Superior temporal gyrus (tissue), 1 donor: ENCODE results near the gene SUN1.
"Not testable (repeated sequence)": the region's sequence is repeated elsewhere in the genome, so short reads cannot be mapped to it uniquely, and the experiment has no call there.

Source experiments
- DNase-seq: peaks from one replicate; pipeline ENCODE4 v3.0.0-alpha.2; 2016; ENCODE audit errors: extremely low spot score

SUN1 gene

DNA sequence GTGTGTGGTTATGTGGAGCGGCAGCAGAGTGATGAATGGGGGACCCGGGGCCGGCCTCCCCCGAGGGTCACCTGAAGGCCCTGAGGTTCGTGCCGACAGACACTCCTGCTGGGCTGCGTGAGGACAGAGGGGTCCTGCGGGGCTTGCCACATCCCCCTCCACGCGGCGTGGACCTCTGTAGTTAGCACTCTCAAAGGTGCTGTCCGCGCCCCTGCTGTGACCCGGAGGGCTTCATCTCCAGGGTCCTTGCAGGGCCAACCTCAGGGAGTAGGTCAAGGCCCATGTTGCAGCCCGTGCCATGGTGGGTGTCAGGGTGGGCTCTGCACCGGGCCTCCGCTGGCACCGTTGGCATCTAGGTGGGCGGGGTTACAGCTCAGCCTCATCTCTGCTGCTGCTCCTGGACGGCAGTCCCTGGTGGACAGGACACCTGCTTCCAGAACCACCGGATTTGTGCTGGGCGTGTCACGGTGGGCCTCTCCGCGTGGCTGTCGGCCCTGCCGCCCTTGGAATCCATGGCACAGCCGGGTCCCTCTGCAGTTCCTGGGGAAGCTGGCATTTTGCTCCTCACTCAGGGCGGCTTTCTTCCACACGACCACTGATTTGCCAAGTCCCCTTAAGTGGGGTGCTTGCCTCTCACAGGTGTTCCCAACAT is 24.3 kb downstream of the SUN1 start:
- no peak for DNase-seq

DNA sequence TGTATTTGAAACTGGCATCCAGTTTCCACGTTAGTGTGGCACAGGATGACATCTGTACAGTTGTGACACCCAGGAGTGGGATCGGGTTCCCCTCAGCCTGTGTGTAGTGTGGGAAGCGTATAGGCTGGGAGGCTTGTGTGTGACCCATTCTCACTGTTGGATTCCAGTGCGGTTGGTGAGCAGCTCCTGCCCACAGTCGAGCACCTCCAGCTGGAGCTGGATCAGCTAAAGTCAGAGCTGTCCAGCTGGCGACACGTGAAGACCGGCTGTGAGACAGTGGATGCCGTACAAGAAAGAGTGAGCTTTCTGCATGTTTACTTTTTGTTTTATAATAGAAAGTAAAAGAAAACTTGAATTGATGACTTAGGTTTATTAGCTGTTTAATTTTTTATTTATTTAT is 25.4 kb downstream of the SUN1 start:
- DNase-seq = no peak

DNA sequence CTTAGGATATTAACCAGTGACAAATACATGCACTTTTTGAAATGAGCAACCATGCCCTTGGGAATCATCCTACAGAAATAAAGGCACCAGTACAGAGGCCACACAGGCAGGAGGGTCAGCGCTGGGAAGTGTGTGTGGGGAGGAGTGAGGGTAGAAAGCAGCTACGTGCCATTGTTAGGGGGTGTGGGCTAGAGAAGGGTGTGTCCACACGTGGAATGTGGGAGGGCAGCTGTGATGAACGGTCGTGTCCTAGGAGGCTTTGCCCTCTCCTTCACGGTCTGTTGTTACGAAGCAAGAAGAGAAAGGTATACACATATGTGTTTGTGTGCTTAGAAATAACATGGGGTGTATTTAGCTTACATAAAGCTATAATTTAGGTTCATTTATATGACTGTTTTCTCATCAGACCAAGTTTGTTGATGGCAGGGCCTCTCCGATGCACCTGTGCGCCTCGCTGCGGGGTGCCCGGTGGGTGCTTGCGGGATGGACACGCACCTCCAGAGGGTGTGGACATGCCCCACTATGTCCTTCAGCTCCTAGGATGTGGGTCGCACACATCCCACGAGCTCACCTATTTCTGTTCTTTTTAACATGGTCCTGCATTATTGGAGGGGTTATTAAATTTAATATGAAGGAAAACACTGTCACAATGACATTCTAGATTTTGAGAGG is 27.2 kb downstream of the SUN1 start:
- no peak for DNase-seq

DNA sequence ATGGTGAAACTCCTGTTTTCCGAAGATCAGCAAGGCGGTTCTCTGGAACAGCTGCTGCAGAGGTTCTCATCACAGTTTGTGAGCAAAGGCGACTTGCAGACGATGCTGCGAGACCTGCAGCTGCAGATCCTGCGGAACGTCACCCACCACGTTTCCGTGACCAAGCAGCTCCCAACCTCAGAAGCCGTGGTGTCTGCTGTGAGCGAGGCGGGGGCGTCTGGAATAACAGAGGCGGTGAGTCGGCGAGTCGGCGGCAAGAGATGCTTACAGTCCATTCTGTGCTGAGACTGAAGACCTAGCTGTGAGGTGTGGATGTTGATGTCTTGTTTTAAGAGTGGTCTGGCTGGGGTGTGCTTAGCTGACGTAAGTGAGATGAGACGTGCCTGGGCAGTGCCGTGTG is 27.9 kb downstream of the SUN1 start:
- no peak for DNase-seq

DNA sequence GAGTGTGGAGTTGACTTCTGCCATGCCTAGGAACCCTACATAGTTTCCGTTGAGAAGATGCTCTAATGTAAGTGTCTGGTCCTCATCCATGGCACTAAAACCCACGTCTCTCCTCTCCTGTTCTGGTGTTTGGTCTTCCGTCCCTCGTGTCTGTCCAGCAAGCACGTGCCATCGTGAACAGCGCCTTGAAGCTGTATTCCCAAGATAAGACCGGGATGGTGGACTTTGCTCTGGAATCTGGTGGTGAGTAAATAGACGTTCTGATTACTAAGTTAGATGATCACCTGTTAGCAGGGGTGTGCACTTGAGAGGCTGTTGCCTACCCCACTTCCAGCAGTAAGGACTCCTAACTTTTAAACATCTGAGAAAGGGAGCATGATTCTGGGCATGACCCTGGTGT is 28.9 kb downstream of the SUN1 start:
- no peak for DNase-seq

DNA sequence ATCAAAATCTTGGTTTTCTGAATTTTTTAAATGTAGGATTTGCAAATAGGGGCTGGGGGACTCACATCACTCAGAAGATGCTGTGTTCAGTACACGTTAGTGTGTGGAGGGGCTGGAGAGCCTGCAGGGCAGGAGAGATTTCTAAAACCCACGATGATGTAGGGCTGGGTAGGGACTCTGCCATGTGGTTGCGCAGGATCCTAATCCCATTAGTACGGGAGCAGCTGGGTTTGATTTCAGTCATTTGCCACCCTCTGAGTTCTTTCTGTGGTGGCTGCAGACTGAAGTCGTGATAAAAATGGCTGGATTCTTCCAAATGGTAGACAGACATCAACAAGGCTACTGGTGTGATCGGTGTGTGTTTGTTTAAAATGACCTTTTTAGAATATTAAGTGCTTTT is 29.9 kb downstream of the SUN1 start:
- DNase-seq = no peak

DNA sequence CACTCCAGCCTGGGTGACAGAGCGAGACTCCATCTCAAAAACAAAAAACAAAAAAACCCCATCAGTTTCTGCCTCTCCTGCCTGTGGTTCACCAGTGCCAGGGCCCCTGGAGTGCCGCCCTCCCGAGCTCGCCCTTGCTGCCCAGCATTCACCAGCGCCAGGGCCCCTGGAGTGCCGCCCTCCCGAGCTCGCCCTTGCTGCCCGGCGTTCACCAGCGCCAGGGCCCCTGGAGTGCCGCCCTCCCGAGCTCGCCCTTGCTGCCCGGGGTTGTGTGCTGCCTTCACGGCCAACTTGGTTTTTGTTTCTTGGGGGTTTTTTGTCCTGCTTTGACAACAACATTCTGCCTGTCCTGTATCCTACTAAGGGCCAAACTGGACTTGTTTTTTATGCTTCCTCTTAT is 30.8 kb downstream of the SUN1 start:
- DNase-seq = no peak

DNA sequence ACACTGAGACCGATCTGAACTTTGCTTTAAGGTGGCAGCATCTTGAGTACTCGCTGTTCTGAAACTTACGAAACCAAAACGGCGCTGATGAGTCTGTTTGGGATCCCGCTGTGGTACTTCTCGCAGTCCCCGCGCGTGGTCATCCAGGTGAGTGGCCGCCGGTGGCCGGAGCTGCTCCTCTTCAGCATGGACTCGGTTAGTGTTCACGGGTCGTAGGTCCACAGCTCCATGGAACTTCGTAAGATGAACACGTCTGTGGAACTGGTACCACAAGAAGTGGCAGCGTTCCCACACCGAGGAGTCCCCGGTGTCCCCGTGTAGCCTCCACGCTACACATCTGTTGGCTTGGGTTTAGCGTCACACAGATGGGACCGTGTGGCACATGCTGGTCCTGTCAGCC is 33.6 kb downstream of the SUN1 start:
- no peak for DNase-seq

DNA sequence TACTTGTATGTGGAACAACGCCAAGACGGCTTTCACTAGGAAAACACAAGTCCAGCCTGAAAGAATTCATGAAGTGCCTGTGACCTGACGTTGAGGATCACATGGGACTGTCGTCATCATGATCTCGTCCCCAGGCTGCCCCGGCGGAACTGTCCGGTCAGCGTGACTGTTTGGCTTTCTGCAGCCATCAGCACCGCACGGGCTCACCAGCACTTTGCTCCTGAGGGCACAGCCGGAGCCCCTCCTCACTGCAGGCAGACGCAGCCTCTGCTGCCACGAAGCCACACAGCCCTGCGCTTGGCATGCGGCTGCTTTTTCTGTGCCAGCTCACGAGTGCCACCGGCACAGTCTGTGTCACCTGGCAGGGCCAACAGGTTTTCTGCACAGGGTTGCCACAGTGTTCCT is 34.7 kb downstream of the SUN1 start:
- no peak for DNase-seq

DNA sequence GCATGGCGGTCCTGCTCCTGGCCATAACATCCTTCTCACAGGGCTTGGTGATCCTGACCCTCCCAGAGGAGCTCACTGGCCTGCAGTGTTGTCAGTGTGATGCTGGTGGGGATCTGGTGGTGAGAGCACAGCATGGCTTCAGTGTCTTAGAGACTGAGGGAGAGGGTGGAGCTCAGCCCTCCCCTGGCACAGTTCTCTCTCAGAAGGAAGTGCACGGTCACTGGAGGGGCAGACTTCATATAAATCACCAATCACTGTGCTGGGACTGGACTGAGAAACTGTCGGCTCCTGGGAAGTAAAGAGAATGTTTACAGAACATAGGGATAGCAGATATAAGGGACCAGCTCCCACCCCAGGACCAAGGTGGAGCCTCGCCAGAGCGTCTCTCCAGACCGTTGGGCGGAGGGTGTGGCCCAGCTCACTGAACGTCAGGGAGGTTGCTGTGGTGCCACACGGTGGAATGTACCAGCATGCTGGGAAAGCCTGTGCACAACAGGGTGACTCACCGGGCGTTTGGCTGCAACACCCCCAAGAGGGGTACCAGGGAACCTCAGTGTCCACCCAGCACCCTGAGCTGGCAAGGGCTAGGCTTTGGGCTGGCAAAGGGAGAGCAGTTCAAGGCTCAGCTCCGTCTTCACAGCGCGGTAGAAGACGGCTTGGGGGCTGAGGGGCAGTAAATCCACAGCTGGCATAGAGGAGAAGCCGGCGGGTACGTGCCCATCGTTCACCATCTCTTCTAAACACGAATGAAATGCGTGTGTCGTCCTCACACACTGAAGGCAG is 35.3 kb downstream of the SUN1 start:
- no peak for DNase-seq

DNA sequence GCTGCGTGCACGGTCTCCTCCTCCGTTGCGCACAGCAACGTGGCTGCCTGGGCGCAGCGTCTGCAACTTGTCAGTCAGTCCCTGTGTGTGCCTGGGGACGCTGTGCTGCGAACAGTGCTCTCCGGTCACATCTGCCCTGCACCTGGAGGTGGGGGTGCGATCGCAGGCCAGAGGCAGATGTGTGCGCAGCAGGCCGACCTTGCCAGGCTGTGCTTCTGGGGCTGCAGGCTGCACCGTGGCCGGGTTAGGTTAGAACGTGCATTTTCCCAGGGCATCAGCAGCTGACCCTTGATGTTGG is 35.9 kb downstream of the SUN1 start:
- no peak for DNase-seq

DNA sequence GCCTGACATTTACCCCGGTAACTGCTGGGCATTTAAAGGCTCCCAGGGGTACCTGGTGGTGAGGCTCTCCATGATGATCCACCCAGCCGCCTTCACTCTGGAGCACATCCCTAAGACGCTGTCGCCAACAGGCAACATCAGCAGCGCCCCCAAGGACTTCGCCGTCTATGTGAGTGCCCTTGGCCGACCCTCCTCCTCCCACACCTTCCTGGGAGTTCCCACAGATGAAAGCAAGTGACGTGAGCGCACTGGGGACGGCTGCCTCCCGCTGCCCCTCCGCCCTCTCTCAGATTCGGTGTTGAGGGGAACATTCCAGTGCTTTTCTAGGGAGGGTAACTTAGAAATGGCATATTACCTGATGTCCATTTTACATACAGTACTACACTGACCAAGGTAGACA is 37.1 kb downstream of the SUN1 start:
- DNase-seq = peak; percentile 3

DNA sequence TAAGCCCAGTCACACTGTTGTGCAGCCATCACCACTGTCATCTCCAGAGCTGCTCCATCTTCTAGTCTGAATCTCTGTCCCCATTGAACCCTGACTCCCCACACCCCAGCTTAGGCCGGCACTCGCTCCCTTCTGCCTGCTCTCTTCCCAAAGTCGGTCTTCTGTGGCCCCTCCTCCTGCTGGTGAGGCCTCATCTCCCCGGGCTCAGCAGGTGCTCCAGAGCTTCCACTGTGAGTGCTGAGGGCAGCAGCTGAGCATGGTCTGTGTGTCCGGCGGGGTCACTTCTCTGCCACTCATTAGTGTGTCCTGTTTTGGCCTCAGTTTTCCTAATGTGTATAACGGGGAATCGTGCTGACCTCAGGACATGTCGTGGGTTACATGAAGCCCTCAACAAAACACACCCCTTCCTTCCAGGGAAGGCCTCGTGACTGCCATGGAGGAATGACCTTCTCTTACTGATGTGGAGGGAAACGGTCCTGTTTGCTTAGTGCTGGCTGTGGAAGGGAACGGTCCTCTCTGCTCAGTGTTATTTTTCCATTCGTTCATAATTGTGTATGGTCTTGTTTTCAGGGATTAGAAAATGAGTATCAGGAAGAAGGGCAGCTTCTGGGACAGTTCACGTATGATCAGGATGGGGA is 39.7 kb downstream of the SUN1 start:
- no peak for DNase-seq

DNA sequence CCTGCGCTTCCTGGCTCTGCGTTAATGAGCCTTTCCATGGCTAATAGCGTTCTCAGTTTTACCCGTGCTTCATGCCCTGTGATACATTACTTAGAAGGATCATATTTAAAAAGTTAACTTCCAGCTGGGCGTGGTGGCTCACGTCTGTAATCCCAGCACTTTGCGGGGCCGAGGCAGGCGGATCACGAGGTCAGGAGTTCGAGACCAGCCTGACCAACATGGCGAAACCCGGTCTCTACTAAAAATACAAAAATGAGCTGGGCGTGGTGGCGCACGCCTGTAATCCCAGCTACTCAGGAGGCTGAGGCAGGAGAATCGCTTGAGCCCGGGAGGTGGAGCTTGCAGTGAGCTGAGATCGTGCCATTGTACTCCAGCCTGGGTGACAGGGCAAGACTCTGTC is 40.4 kb downstream of the SUN1 start:
- not testable (repeated sequence) for DNase-seq

DNA sequence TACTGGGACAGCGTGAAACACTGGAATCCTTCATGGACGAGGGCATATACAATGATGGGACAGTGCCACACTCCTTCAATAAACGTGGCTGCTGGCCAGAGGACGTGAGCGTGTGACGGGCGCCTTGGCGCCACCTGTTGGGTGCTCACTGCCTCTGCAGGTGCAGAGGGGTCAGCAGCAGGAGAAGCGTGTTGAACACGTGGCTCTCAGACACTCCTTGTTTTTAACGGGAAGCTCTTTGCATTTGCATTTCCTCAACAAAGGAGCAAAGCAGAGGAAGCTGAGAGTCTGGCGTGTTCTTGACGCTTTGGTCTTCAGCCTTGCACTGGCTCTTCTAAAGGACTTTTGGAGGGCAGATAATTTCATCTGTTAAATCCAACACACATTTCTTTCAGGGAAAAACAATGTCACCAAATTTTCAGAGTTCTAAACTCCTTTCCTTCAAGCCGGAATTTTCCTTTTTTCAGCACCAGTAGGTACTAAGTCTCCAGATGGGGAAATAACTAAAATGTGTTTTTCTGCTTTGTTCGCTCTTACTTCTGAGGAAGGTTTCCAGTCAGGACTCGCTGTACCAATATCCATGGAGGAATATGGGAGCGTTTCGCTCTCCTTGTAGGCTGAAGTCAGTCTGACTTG is 41.2 kb downstream of the SUN1 start:
- DNase-seq = peak; percentile 93

DNA sequence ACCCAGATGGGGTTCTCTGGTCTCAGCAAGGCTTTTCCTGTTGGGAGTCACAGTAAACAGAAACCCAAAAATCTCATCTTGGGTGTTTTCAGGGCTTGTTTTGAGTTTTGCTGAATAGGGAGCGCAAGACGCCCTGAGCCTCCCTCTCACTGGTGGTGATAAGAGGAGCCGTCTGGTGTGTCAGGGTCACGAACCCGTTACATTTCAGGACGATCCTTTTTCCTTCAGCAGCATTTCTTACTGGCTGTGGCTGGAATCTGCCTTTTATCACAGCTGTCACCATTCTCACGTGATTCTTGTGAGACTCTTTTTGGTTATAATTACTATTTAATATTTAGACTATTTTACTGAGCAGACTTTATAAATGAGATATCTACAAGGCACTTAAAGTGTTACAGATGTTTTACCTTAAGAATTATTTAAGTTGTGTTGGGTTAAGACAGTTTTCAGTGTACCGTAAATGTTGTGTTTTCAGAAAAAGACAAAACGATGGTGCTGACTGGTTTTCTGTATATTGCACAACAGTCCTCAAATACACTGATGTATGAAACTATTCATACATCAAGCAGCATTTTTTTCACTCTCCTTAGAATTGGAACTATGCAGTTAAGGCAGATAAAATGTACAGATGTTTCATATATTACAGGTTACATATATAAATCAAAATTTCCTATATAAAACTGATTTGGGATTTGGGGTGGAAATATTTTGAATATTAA is 41.9 kb downstream of the SUN1 start:
- DNase-seq = no peak

DNA sequence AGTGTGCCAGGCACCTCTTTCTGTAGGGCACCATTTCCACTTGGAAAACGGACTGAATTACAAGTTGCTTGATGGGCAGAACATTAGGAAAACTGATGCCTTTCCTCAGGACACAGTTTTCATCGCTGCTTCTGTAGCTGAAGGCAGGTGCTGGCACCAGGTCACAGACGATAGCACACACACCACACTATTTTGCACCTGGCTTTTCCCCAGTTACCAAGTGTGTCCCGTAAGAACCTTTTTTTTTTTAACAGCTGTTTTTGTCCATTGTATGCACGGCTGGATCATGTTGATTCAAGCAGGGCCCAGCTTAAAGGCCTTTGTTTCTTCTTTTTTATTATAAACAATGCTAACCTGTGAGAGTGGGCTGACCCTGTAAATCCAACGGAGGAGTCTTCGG is 42.8 kb downstream of the SUN1 start:
- no peak for DNase-seq

DNA sequence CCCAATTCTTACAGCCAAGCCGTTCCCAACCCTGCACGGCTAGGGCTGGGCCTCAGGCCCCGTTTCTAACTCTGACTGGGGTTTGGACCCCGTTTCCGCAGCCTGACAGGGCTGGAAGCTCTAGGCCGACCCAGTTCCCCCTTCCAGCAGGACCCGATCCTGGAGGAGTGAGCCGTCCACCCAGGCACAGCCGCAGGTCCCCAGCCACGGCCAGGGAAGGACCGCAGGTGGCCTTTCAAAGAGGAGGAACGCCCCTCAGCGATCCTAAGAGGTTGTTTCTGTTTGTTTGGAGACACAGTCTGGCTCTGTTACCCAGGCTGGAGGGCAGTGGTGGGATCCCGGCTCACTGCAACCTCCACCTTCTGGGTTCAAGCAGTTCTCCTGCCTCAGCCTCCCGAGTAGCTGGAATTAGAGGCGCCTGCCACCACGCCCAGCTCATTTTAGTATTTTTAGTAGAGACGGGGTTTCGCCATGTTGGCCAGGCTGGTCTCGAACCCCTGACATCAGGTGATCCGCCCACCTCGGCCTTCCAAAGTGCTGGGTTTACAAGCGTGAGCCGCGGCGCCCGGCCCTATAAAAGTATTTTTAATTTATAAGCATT is 43.3 kb downstream of the SUN1 start:
- DNase-seq = no peak

DNA sequence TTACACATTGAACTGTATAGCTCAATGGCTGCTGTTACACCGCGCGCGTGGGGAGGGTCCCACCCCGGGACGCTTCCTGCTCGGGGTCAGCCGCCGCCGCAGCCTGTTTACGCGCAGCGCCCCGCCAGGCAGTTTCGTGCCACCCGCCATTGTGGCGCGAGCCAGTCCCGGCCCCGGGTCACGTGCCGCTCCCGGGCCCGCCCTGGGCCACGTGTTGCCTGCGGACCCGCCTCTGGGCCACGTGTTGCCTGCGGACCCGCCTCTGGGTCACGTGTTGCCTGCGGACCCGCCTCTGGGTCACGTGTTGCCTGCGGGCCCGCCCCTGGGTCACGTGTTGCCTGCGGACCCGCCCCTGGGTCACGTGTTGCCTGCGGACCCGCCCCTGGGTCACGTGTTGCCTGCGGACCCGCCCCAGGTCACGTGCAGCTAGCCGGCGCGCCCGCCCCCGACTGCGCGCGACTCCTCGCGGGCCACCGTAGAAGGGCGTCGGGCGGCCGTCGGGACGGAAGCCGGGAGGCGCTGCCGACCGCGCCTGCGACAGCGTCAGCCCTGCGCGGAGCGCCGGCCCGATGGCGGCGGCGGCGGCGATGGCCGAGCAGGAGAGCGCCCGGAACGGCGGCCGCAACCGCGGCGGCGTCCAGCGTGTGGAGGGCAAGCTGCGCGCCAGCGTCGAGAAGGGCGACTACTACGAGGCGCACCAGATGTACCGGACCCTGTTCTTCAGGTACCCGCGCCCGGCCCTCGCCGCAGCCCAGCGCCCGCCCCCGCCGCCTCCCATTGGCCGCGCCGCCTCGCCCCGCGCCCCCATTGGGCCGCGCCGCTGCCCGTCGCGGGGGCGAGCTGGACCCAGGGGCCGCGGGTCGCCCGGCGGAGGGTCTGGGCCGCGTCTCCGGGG is 44.0 kb downstream of the SUN1 start, which contains the start of gene GET4:
GET4 (plus strand) TSS at position 478 of the 895 bp plus-strand sequence; CDS start at position 570, 92 bp downstream.
- DNase-seq = peak; percentile 90

DNA sequence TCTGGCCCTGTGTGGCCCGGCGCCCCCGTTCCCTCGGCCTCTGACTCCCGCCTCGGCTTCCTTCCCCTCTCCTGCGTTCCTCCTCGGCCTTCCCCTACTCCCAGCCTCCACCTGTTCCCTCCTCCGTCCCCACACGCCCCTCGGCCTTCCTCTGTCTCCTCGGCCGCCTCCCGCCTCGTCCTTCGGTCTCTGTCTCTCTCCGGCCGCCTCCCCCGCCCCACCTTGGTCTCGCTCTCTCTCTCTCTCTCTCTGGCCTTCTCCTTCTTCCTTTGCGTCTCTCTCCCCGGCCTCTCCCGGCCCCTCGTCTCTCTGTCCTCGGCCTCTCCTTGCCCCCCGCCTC is 44.7 kb downstream of the SUN1 start:
- no peak for DNase-seq
